Measurements from ENCODE around the gene LRRTM2. TPM values are rescaled to one million over a fixed set of nuclear protein-coding genes. Genes with fewer than 3 reads are reported as not detected.

Gene LRRTM2
- total and polyA plus RNA-seq, 2 donors, result 0.23 to 0.57 TPM

GRCh38 chr5:138833726-138834480 lies 41.2 kb downstream of the LRRTM2 start:
- DNase-seq (ENCODE audit: low read depth in 6 of 9, low spot score in 9 of 9), result no peak
- 69% methylated on average over 3 of the region's 3 CpGs for whole genome bisulfite sequencing
- H3K27me3 ChIP-seq (ENCODE audit: control insufficient read depth in 2 of 2, insufficient read depth in 1 of 2, low read length in 1 of 2), result no peaks in the 10 kb centered on the region
- H3K4me3 ChIP-seq (ENCODE audit: low read length in 2 of 2), result no peak overlapping the region
- H3K9me3 ChIP-seq (ENCODE audit: control insufficient read depth in 2 of 2, insufficient read depth in 1 of 2, low read length in 1 of 2), result no peaks in the 10 kb centered on the region
- no peaks in the 10 kb centered on the region for H3K4me1 ChIP-seq (ENCODE audit: control insufficient read depth in 2 of 2, insufficient read depth in 2 of 2, low read length in 2 of 2)
- no peak overlapping the region for H3K27ac ChIP-seq (ENCODE audit: low read depth in 1 of 2, low read length in 1 of 2)
- H3K36me3 ChIP-seq (ENCODE audit: control insufficient read depth in 2 of 2, insufficient read depth in 2 of 2, low read length in 1 of 2), result no peaks in the 10 kb centered on the region

GRCh38 chr5:138833080-138833479 lies 42.1 kb downstream of the LRRTM2 start:
- 98% methylated on average over 2 of the region's 2 CpGs for WGBS
- no peak overlapping the region for H3K4me3 ChIP-seq (ENCODE audit: low read length in 2 of 2)

GRCh38 chr5:138832218-138832617 lies 42.9 kb downstream of the LRRTM2 start:
- Histone ChIP-seq H3K36me3 (ENCODE audit: control insufficient read depth in 2 of 2, insufficient read depth in 2 of 2, low read length in 1 of 2) (no peaks in the 10 kb centered on the region), H3K27ac (ENCODE audit: low read depth in 1 of 2, low read length in 1 of 2) (no peak overlapping the region), H3K4me1 (ENCODE audit: control insufficient read depth in 2 of 2, insufficient read depth in 2 of 2, low read length in 2 of 2) (no peaks in the 10 kb centered on the region), H3K4me3 (ENCODE audit: low read length in 2 of 2) (no peak overlapping the region), H3K27me3 (ENCODE audit: control insufficient read depth in 2 of 2, insufficient read depth in 1 of 2, low read length in 1 of 2) (no peaks in the 10 kb centered on the region), H3K9me3 (ENCODE audit: control insufficient read depth in 2 of 2, insufficient read depth in 1 of 2, low read length in 1 of 2) (no peaks in the 10 kb centered on the region)
- 44% methylated on average over 2 of the region's 2 CpGs for WGBS
- no peak for DNase-seq (ENCODE audit: low read depth in 6 of 9, low spot score in 9 of 9)

More at GRCh38 chr5:138833080-138833479, 42.1 kb downstream of the LRRTM2 start:
- Histone ChIP-seq H3K27me3 (ENCODE audit: control insufficient read depth in 2 of 2, insufficient read depth in 1 of 2, low read length in 1 of 2) (no peaks in the 10 kb centered on the region), H3K9me3 (ENCODE audit: control insufficient read depth in 2 of 2, insufficient read depth in 1 of 2, low read length in 1 of 2) (no peaks in the 10 kb centered on the region), H3K4me1 (ENCODE audit: control insufficient read depth in 2 of 2, insufficient read depth in 2 of 2, low read length in 2 of 2) (no peaks in the 10 kb centered on the region), H3K27ac (ENCODE audit: low read depth in 1 of 2, low read length in 1 of 2) (no peak overlapping the region), H3K36me3 (ENCODE audit: control insufficient read depth in 2 of 2, insufficient read depth in 2 of 2, low read length in 1 of 2) (no peaks in the 10 kb centered on the region)
- DNase-seq (ENCODE audit: low read depth in 6 of 9, low spot score in 9 of 9), result no peak

GRCh38 chr5:138831703-138832102 lies 43.4 kb downstream of the LRRTM2 start:
- H3K4me1 ChIP-seq (ENCODE audit: control insufficient read depth in 2 of 2, insufficient read depth in 2 of 2, low read length in 2 of 2), result no peaks in the 10 kb centered on the region
- no peak overlapping the region for H3K27ac ChIP-seq (ENCODE audit: low read depth in 1 of 2, low read length in 1 of 2)
- no peak overlapping the region for H3K4me3 ChIP-seq (ENCODE audit: low read length in 2 of 2)
- no peaks in the 10 kb centered on the region for H3K36me3 ChIP-seq (ENCODE audit: control insufficient read depth in 2 of 2, insufficient read depth in 2 of 2, low read length in 1 of 2)
- H3K9me3 ChIP-seq (ENCODE audit: control insufficient read depth in 2 of 2, insufficient read depth in 1 of 2, low read length in 1 of 2), result no peaks in the 10 kb centered on the region
- no peaks in the 10 kb centered on the region for H3K27me3 ChIP-seq (ENCODE audit: control insufficient read depth in 2 of 2, insufficient read depth in 1 of 2, low read length in 1 of 2)
- no peak for DNase-seq (ENCODE audit: low read depth in 6 of 9, low spot score in 9 of 9)

GRCh38 chr5:138829341-138829740 lies 45.8 kb downstream of the LRRTM2 start:
- DNase-seq (ENCODE audit: low read depth in 6 of 9, low spot score in 9 of 9), result no peak
- Histone ChIP-seq H3K27ac (ENCODE audit: low read depth in 1 of 2, low read length in 1 of 2) (no peak overlapping the region), H3K4me3 (ENCODE audit: low read length in 2 of 2) (no peak overlapping the region), H3K27me3 (ENCODE audit: control insufficient read depth in 2 of 2, insufficient read depth in 1 of 2, low read length in 1 of 2) (no peaks in the 10 kb centered on the region), H3K36me3 (ENCODE audit: control insufficient read depth in 2 of 2, insufficient read depth in 2 of 2, low read length in 1 of 2) (no peaks in the 10 kb centered on the region), H3K4me1 (ENCODE audit: control insufficient read depth in 2 of 2, insufficient read depth in 2 of 2, low read length in 2 of 2) (no peaks in the 10 kb centered on the region), H3K9me3 (ENCODE audit: control insufficient read depth in 2 of 2, insufficient read depth in 1 of 2, low read length in 1 of 2) (no peaks in the 10 kb centered on the region)
- WGBS, result 98% methylated on average over 3 of the region's 3 CpGs

GRCh38 chr5:138828556-138828955 lies 46.6 kb downstream of the LRRTM2 start:
- Histone ChIP-seq H3K4me3 (ENCODE audit: low read length in 2 of 2) (no peak overlapping the region), H3K27ac (ENCODE audit: low read depth in 1 of 2, low read length in 1 of 2) (no peak overlapping the region), H3K9me3 (ENCODE audit: control insufficient read depth in 2 of 2, insufficient read depth in 1 of 2, low read length in 1 of 2) (no peaks in the 10 kb centered on the region), H3K36me3 (ENCODE audit: control insufficient read depth in 2 of 2, insufficient read depth in 2 of 2, low read length in 1 of 2) (no peaks in the 10 kb centered on the region), H3K27me3 (ENCODE audit: control insufficient read depth in 2 of 2, insufficient read depth in 1 of 2, low read length in 1 of 2) (no peaks in the 10 kb centered on the region), H3K4me1 (ENCODE audit: control insufficient read depth in 2 of 2, insufficient read depth in 2 of 2, low read length in 2 of 2) (no peaks in the 10 kb centered on the region)
- no peak for DNase-seq (ENCODE audit: low read depth in 6 of 9, low spot score in 9 of 9)
- 84% methylated on average over 4 of the region's 4 CpGs for WGBS

- H3K36me3 ChIP-seq (ENCODE audit: control insufficient read depth in 2 of 2, insufficient read depth in 2 of 2, low read length in 1 of 2), result no peaks in the 10 kb centered on the region
- H3K4me3 ChIP-seq (ENCODE audit: low read length in 2 of 2), result no peak overlapping the region
- H3K4me1 ChIP-seq (ENCODE audit: control insufficient read depth in 2 of 2, insufficient read depth in 2 of 2, low read length in 2 of 2), result no peaks in the 10 kb centered on the region
- DNase-seq (ENCODE audit: low read depth in 6 of 9, low spot score in 9 of 9), result peak in 3 of 9 donors; percentile 5 to 21 (median 9)
- 57% methylated on average over 5 of the region's 5 CpGs for WGBS
- no peaks in the 10 kb centered on the region for H3K9me3 ChIP-seq (ENCODE audit: control insufficient read depth in 2 of 2, insufficient read depth in 1 of 2, low read length in 1 of 2)
- no peaks in the 10 kb centered on the region for H3K27me3 ChIP-seq (ENCODE audit: control insufficient read depth in 2 of 2, insufficient read depth in 1 of 2, low read length in 1 of 2)
- no peak overlapping the region for H3K27ac ChIP-seq (ENCODE audit: low read depth in 1 of 2, low read length in 1 of 2)
These were observed 49.9 kb downstream of the LRRTM2 start for GRCh38 chr5:138824924-138825863.

GRCh38 chr5:138824516-138824915 lies 50.6 kb downstream of the LRRTM2 start:
- no peak overlapping the region for H3K27ac ChIP-seq (ENCODE audit: low read depth in 1 of 2, low read length in 1 of 2)
- DNase-seq (ENCODE audit: low read depth in 6 of 9, low spot score in 9 of 9), result no peak
- H3K36me3 ChIP-seq (ENCODE audit: control insufficient read depth in 2 of 2, insufficient read depth in 2 of 2, low read length in 1 of 2), result no peaks in the 10 kb centered on the region

GRCh38 chr5:138820695-138821094 lies 54.4 kb downstream of the LRRTM2 start:
- H3K36me3 ChIP-seq (ENCODE audit: control insufficient read depth in 2 of 2, insufficient read depth in 2 of 2, low read length in 1 of 2), result no peaks in the 10 kb centered on the region
- no peak overlapping the region for H3K27ac ChIP-seq (ENCODE audit: low read depth in 1 of 2, low read length in 1 of 2)
- WGBS, result 78% methylated on average over 3 of the region's 3 CpGs
- H3K4me3 ChIP-seq (ENCODE audit: low read length in 2 of 2), result no peak overlapping the region
- H3K9me3 ChIP-seq (ENCODE audit: control insufficient read depth in 2 of 2, insufficient read depth in 1 of 2, low read length in 1 of 2), result no peaks in the 10 kb centered on the region
- H3K4me1 ChIP-seq (ENCODE audit: control insufficient read depth in 2 of 2, insufficient read depth in 2 of 2, low read length in 2 of 2), result no peaks in the 10 kb centered on the region
- H3K27me3 ChIP-seq (ENCODE audit: control insufficient read depth in 2 of 2, insufficient read depth in 1 of 2, low read length in 1 of 2), result no peaks in the 10 kb centered on the region
- no peak for DNase-seq (ENCODE audit: low read depth in 6 of 9, low spot score in 9 of 9)

More at GRCh38 chr5:138824516-138824915, 50.6 kb downstream of the LRRTM2 start:
- Histone ChIP-seq H3K9me3 (ENCODE audit: control insufficient read depth in 2 of 2, insufficient read depth in 1 of 2, low read length in 1 of 2) (no peaks in the 10 kb centered on the region), H3K27me3 (ENCODE audit: control insufficient read depth in 2 of 2, insufficient read depth in 1 of 2, low read length in 1 of 2) (no peaks in the 10 kb centered on the region), H3K4me3 (ENCODE audit: low read length in 2 of 2) (no peak overlapping the region), H3K4me1 (ENCODE audit: control insufficient read depth in 2 of 2, insufficient read depth in 2 of 2, low read length in 2 of 2) (no peaks in the 10 kb centered on the region)
- WGBS, result 97% methylated on average over 7 of the region's 7 CpGs
